ENCODE results near the gene NPR3.

Gene NPR3

DNA sequence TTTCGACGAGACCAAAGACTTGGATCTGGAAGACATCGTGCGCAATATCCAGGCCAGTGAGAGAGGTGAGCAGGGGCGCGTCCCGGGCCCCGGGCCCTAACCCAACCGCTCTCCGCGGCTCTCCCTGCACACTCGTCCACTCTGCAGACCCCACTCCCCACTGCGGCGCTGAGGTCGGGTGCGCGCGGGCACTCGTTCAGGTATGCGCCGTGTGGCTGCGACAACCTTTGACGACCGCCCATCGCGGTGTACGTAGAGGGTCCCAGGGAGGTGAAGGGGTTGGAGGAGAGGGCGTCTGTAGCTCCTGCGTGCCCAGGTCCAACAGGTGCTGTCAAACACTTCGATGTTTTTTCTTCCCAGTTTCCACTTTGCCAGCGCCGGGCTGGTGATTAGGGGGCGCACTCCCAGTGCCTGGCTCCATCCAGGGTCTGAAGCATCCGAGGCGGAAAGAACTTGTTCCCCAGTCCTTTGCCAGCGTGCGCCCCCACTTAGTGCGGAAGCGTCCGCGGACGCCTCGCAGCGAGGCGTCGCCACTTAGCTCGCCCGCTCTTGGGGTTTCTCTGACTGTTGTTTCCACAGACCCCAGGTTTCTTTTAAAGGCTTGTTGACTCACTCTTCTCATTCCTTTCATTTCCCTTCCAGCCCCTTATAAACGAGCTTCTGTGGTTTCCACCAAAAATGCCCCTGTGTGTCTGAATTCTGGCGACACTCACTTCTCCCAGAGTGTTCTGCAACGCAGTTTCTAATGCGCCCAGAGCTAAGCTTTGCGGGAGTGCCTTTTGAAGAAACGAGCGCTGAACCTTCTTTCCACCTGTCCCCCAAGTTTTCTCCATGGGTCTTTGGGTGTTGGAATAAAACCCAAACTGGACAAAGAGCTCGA lies 1.6 kb downstream of the NPR3 start:
- no peak for DNase-seq

DNA sequence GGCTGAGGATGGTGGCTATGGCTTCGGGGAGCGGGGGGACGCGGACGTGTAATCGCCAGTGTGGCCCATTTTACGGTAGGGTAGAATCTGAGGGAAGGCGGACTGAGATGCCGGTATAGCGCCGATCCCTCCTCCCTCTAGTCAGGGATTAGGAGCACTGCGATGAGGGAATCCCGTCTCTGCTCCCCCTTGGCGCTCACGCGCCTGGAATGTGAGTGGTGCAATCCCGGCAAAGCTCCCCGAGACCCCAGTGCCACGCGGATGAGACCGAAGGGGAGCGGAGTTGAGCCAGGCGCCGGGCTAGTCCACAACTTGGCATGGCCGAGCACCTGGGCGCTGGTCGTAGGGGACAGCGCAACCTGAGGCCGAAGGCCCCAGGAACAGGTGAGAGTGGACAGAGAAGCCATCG lies 2.2 kb downstream of the NPR3 start:
- no peak for DNase-seq

DNA sequence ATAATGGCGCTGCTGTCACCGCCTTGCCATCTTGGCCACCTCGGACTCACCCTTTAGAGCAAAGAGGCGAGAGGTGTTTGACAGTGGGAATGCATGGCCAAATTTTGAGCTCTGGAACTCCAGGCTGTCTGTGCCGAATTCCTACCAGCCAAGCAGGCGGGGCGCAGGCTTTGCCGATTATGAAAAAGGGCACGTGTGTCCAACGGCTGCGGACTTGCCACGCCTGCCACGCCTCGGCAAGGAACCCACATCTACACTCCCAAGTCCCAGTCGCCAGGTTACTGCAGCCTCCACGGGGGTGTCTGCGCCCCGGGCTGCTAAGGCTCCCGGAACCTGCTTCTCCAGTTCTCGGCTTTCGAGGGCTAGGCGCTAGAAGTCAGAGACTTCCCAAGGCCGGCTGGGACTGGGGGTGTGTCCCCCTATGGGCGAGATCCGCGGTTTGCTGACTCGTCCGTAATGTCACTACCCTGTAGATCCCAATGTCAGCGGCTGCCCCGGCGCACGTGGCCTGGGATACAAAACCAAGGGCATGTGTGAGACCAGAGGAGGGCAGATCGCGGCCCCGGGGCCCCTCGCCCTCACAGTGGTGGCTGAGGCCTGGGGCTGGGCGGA lies 2.8 kb downstream of the NPR3 start:
- no peak for DNase-seq

DNA sequence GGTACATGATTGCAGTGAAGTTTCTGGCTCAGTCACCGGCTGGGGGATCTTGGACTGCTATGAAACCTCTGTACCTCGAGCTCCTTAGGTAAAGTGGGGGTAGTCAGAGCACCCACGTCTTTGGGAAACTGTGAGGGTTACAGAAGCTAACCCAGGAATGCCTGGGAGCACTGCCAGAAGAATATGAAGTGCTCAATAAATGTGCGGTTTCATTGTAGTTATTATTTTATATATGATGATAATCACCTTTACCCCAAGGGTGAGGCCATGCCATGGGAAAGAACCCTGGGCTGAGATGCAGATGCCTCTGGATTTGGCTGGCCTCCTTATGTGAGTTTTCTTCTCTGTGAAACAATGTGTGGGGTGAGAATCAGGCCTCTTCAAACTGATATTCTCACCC lies 3.7 kb downstream of the NPR3 start:
- DNase-seq: no peak

DNA sequence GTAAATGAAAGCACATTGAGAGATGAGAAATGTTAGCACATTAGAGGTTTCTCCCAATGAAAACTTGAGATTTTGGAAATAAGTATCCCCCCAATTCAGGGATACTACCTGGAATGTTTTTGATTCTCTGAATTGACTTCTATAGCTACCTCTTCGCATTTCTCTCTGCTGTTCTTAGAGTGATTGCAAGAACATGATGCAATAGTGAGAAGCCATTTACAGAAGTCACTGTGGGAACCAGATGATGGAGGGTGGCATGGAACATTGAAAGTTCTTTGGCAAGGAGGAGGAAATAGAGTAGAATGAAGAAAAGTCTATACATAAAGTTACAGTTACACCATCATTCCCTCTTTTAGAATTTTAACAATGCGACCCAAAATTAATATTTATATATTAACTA lies 9.2 kb downstream of the NPR3 start:
- no peak for DNase-seq

DNA sequence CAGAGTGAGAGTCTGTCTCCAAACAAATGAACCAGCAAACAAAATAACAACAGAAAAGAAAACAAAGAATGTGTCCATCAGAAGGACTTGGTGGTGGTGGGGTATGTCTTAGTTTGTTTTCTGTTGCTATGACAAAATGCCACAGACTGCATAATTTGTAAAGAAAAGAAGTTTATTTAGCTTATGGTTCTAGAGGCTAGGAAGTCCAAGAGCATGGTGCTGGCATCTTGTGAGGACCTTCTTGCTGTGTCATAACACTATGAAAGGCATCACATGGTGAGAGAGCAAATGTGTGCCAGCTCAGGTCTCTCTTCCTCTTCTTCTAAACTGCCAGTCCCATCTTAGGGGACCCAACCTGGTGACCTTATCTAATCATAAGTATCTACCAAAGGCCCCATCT lies 10.5 kb downstream of the NPR3 start:
- DNase-seq: no peak

DNA sequence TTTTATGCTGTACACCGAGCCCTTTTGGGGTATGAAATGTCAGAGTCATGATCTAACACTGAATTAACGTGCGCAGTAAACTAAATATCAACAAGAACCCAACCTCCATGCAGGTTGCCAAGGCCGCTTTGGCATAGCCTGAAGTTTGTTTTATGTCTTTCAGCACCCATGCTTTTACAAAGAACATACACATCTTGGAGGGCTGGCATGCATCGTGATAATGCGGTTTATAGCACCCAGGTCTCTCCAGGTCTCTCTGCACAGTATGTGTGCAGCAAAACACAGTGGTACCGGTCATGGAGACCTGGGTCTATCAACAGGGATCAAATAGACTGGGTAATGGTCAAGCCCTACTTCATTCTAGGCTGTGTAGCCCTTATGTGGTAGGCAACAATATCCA lies 11.8 kb downstream of the NPR3 start:
- no peak for DNase-seq

DNA sequence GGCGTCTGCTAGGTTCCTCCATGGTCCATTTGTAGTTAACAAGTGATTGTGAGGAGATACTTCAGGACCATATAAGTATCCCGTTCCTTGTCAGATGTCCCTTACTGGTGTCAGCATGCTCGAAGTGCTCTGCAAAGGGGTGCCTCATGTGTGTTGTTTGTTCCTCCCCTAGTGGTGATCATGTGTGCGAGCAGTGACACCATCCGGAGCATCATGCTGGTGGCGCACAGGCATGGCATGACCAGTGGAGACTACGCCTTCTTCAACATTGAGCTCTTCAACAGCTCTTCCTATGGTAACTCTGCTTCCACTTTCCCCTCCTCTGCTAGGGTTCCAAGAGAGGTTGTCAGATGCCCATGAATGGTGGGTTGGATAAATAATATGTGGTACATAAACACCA lies 13.4 kb downstream of the NPR3 start:
- no peak for DNase-seq

DNA sequence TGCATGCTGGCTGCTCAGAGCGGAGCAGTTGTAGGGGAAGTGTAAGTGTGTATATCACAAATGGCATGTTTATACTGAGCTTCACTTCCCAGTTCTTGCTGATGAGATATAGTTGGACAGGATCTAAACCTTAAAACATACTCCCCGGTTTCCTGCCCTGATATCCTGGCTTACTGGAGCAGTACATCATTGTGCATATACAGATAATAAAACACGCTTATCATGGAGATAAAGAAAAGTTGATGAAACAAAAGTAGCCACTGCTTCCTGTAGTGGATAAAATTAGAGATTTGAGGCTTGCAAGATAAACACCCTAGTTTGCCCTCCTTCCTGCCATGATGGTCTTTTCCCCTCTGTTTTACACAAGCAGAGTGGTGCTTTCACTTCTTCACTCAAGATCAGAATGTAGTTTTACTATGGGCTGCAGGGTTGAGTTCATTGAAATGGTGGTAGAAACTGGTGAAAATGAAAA lies 15.0 kb downstream of the NPR3 start:
- DNase-seq: no peak

DNA sequence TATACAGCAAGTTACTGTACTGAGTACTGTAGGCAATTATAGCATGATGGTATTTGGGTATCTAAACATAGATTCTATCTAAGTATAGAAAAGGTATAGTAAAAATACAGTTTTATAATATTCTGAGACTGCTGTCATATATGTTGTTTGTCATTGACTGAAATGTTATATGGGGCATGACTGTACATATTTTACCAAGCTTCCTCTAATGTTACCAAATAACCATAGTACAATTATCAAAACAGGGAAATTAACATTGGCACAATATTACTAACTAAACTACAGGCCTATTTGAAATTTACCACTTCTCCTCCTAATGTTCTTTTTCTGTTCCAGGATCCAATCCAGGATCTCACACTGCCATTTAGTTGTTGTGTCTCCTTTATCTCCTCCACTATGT lies 18.5 kb downstream of the NPR3 start:
- DNase-seq: no peak

DNA sequence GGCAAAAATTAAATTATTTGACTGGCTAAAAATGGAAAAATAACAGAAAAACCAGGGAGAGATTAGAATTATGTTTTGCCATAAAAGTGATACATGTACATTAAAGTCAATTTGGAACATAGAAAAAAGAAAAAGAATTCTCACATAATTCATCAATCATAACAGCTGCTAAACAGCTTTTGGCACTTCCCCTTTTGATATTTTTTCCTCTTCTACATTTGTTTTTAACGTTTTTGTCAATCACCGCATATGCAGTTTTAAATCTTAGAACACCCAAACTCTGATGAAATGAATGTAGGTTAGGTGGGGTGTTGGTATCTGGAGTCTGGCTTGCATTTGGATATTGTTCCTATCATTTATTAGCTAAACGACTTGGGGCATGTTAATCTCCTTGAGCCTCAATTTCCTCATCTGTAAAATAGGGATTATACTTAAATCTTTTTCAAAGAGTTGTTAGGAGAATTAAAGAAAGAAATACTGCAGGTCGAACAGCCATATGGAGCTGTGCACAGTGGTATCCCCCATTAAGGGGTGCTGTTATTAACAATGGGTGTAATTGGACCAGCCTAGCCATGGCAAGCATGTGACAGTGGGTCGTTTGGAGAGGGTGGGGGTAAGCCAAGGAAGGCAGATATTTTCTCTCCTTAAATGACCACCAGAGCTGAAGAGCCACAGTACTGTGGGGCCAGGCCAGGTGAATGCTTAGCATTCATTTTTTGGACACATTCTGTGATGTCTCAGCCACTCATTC lies 22.6 kb downstream of the NPR3 start:
- no peak for DNase-seq

DNA sequence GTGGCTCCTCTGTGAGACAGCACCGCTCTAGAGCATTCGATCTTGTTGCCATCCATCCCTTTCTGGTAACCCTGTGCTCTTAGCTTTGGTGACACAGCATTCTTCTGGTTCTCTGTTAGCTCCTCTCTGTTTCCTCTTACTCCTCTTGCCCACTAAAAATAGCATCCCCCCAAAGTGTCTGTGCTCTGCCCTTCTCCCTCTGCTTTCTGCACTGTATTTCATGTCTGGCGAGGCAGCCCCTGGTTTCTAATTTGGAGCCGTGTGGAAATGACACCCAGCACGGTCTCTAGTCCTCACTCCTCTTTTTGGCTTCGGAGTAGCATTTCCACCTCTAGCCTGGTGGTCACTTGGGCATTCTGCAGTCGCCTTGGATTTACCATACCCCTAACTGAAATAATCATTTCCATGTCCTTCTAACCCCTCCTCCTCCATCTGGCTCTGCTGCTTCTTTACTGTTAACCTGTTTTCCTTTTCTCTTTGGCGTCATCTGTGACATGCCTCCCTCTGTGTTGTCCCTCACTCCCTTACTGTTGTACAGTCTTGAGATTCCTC lies 23.8 kb downstream of the NPR3 start:
- DNase-seq: no peak

DNA sequence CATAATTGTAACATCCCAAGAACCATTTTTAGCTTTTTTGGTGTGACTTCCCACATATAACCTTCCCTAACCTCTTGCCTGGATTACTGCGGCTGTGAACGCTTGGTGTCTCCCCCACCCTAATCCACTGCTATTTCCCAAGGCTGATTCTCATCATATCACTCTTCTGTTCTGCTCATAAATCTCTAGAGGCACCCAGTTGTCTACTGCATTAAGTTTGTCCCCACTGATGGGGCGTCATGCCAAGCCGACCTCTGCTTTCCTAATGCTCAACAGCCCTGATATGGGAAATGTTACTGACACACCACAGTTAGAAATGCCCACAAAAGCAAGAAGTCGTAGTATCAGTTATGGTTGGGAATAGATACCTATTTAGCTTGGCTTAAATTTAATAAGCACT lies 24.4 kb downstream of the NPR3 start:
- no peak for DNase-seq

DNA sequence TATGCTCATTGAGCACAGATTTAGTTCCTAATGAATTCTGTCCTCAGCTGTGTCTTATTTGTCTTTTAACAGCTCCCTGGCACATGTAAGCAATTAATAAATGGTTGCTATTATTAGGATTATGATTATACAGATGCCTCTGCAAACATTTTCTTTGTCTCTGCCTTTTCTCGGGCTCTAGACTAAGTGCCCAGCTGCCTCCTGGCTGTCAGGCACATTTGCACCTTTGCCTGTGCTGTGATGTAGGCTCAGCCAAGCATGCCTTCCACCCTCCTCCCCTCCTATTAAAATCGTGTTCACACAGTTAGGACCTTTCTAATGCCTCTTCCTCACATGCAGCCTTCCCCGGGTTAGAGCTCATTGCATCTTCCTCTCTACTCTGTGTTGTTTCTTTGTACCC lies 25.7 kb downstream of the NPR3 start:
- DNase-seq: no peak

DNA sequence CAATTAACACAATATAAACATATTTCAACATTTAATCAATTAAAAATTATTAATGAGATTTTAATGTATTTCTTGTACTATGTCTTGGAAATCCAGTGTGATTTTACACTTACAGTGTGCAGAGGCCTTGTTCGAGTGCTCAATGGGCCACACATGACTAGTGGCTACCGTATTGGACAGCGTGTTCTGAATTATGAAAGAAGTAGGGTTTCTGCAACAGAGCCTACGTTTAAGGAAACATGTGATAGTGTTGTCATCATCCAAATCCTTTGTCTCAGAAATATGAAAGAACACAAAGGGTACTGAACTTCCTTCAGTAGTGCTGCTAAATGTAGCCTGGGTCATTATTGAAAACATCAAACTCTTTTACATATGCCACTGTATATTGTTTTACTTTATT lies 29.5 kb downstream of the NPR3 start:
- no peak for DNase-seq

DNA sequence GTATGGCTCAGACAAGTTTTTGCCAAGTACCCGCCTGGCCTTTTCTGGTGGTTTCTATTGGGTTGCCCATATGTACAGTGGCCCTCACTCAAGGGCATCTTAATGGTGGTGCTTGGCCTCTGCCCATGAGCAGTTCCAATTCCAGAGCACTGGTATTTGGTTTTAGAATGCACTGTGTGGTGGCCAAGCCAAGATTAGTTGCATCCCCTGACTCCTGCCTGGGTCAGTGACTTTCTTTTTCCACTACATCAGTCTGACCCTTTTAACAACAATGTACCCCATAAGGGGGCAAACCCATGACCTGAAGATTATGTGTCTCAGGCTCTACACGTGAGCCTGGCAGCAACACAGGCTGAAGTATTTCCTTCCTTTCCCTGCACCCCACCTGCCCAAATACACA lies 34.2 kb downstream of the NPR3 start:
- no peak for DNase-seq

DNA sequence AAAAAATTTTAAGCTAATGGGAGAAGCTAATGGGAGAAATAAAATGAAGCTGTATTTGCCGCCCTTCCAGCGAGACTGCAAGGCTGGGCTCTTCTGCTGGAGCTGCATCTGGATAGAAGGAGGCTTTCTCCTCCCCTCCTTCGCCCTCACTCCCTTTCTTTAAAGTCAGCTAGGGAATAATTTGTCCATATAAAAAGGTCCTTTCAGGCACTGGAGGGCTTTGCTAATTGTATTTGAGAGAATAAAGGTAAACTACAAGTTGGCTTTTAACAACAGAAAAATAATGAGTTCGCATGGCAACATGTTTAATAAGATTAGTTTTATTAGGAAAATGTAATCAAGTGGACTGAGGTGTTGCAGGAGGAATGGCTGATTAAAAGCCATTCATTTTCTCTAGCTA lies 41.3 kb downstream of the NPR3 start:
- no peak for DNase-seq

DNA sequence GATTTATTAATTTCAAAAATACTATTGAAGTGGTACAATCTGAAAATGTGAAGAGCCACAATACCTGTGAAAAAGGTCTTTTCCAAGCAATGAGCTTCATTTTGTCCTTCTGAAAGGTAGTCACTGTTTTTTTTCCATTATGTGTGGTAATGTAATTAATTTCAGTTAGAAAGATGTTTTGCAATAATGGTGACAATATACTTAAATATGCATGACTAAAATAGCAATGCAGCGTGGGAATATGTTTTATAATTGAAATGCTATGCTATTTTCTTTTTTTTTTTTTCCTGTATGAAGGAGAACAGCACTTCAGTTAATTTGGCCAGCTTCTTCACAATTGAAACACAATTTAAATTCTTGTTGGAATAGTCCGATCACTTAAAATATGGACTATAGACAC lies 41.9 kb downstream of the NPR3 start:
- no peak for DNase-seq

DNA sequence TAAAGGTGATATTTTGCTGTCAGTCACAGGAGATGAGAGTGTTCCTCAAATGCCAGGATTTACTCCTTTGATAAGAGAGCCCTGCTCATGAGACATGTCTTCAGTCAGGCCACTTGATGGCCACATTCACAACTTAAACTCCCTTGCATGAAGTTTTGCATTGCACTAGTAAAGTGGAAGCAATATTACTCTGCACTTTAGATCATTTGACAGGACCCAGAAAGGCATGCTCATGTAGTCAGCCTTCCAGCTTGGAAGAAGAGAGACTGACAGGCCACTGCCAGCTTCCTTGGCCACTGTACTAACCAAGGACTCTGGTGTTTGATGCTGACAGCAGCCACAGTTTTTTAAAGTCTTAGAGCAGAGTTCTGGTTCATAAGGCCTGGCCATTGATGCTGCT lies 42.6 kb downstream of the NPR3 start:
- DNase-seq: no peak

DNA sequence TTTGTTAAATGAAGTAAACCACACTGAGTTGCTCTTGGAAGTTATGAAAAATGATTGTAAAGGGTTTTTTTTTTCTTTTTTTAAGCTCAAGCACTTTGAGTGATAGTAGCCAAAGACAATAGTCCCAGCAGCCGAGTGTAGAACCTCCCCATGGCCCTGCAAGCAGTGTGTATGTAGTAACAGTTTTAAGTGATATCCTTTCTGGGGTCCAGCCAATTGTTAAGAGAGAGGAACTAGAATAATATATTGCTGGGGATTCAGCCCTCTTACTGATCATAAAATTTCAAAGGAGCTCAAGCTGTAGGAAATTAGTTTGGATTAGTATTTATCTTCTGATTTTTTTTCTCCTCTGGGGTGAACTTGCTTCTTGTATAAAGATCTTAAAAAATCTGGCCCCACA lies 43.2 kb downstream of the NPR3 start:
- no peak for DNase-seq

DNA sequence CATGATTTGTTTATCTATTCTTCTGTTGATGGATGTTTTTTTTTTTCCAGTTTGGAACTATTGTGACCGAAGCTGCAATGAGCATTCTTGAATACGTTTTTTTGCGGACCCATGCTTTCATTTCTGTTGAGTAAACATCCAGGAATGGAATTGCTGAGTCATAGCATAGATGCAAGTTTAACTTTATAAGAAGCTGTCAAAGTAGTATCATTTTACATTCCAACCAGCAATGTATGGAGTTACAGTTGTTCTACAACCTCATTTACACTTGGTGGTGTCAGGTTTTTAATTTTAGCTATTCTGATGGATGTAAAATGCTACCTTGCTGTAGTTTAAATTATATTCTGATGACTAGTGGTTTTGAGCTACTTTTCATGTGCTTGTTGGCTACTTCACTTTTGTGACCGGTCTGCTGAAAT lies 49.0 kb downstream of the NPR3 start:
- DNase-seq: no peak

DNA sequence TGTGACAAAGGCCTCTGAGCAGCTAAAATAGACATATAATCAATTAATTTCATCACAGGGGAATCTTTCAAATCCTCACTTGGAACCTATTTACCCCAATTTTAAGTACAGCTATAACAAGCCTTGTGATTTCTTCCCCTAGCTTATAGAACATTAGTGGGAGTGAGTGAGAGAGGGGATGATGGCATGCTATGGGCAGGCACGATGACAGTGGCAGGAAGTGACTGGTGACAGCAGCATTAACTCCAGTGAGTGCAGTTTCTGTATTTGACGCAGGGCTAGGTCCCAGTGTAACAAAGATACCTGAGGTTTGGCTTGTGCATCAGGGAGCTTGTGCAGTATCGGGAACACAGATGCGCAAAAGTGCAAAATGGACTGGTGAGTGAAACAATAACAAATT lies 54.1 kb downstream of the NPR3 start:
- no peak for DNase-seq

DNA sequence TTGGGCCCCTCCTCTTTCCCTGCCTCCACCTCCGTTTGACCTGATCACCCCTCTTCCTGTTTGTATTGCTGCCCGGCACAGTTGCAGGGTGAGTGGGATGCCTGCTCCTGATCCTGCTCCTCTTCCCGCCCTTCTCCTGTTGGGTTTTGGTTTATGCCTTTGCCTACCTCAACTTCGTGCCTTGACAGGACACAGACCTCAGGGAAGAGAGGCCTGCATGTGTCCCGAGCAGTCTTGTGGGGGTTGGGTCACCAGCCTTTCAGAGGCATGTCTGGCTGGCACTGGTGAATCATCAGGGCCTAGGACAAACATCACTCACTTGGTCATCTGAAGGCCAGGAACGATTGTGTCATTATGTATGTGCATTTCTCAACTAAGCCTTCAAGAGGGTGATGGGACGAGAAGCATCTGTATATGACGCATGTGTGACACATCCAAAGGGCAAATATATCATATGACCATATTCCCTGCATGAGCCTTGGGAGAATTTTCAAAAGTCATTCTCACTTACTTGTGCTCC lies 56.9 kb downstream of the NPR3 start:
- DNase-seq: no peak

Data from NCI-H2171 (cell line).